GM18861 (cell line): ENCODE measurements around the gene DCAF17.
"Not testable (repeated sequence)": the region's sequence is repeated elsewhere in the genome, so short reads cannot be mapped to it uniquely, and the experiment has no call there.

ENCODE experiments used
- ATAC-seq: cut with Tn5 transposase; IDR thresholded peaks from one replicate; pipeline ENCODE4 v1.9.1; 2021; ENCODE audit not compliant: unreplicated experiment

Gene DCAF17

GRCh38 chr2:171410624-171411023 lies 23.4 kb upstream of the DCAF17 start:
- no peak for ATAC-seq

GRCh38 chr2:171411214-171411613 lies 22.8 kb upstream of the DCAF17 start:
- no peak for ATAC-seq

- ATAC-seq, result no peak
These were observed 22.1 kb upstream of the DCAF17 start for GRCh38 chr2:171411791-171412483.

- ATAC-seq, result no peak
These were observed 21.4 kb upstream of the DCAF17 start for GRCh38 chr2:171412571-171413175.

GRCh38 chr2:171414645-171415044 lies 19.4 kb upstream of the DCAF17 start:
- not testable (repeated sequence) for ATAC-seq

GRCh38 chr2:171416009-171416926 lies 17.8 kb upstream of the DCAF17 start:
- ATAC-seq, result peak; percentile 87

GRCh38 chr2:171419333-171419732 lies 14.7 kb upstream of the DCAF17 start:
- ATAC-seq, result no peak

GRCh38 chr2:171420728-171421563 lies 13.1 kb upstream of the DCAF17 start:
- ATAC-seq, result no peak

GRCh38 chr2:171422710-171423495 lies 11.1 kb upstream of the DCAF17 start:
- ATAC-seq, result not testable (repeated sequence)

GRCh38 chr2:171430516-171431410 lies 3.3 kb upstream of the DCAF17 start:
- ATAC-seq, result no peak

- no peak for ATAC-seq
These were observed 2.3 kb upstream of the DCAF17 start for GRCh38 chr2:171431677-171432167.

GRCh38 chr2:171432206-171432968 lies 1.6 kb upstream of the DCAF17 start:
- no peak for ATAC-seq

GRCh38 chr2:171432969-171433762 lies 860 bp upstream of the DCAF17 start:
- no peak for ATAC-seq

- no peak for ATAC-seq
These were observed 338 bp upstream of the DCAF17 start, which contains the start of gene METTL8 for GRCh38 chr2:171433763-171434012. METTL8 (minus strand) TSS chr2:171433990; CDS start chr2:171392185, 41,805 bp downstream.

GRCh38 chr2:171436307-171436706 lies 2.3 kb downstream of the DCAF17 start:
- no peak for ATAC-seq

- no peak for ATAC-seq
These were observed 7.4 kb downstream of the DCAF17 start for GRCh38 chr2:171441470-171441869.

- ATAC-seq, result no peak
These were observed 13.6 kb downstream of the DCAF17 start for GRCh38 chr2:171447675-171448074.
